Endothelial cell of umbilical vein (primary cell): ENCODE results near the gene CCM2. TPM values are rescaled to one million over a fixed set of nuclear protein-coding genes. Genes with fewer than 3 reads are reported as not detected.

Source experiments
- BruUV-seq: library from RNA; stranded (reverse); fragments of 400-500 nt; replicated peaks from 2 replicates; lab custom pipeline; 2021; lab: Mats Ljungman, UMichigan
- CTCF ChIA-PET: fragments of 300-600, 350-600 bp; sonication (Branson Sonifier 250); formaldehyde crosslinking; loops from one replicate; lab custom pipeline; 2021; ENCODE audit warnings: antibody characterized with exemption, inconsistent platforms; lab: Charles Lee
- POLR2A ChIA-PET: fragments of 300-600, 350-600 bp; sonication (Branson Sonifier 250); formaldehyde crosslinking; loops from one replicate; lab custom pipeline; 2021; ENCODE audit warnings: antibody characterized with exemption, inconsistent platforms; lab: Charles Lee
- DNase-seq: peaks from one replicate; pipeline ENCODE4 v3.0.0-alpha.2; 2011; ENCODE audit warnings: low read depth, low spot score
- FAIRE-seq: peaks from 2 replicates; lab custom pipeline; 2011; peaks lifted over from hg19 to GRCh38; lab: Jason Lieb, UNC
- H2AFZ ChIP-seq: 2 replicates; pipeline ENCODE4 v1.6.0; 2012; ENCODE audit warnings: low read depth, low read length, control low read depth, inconsistent platforms
- H3K27ac ChIP-seq: 2 replicates; pipeline ENCODE4 v1.5.1; 2011; ENCODE audit warnings: low read depth, mild to moderate bottlenecking, control low read depth, low read length, moderate library complexity; ENCODE audit not compliant: insufficient read depth
- H3K27me3 ChIP-seq, 2 experiments: 2 replicates each; pipeline versions ENCODE4 v1.6.0 to v1.6.1; 2011; ENCODE audit warnings: low read length in 2 of 2, mixed read lengths in 1 of 2; ENCODE audit not compliant: control insufficient read depth in 2 of 2, insufficient read depth in 2 of 2
- H3K36me3 ChIP-seq, 2 experiments: 2 replicates in 1 of 2; 3 replicates in 1 of 2; pipeline ENCODE4 v1.5.1; 2011; ENCODE audit warnings: low read length in 2 of 2, mild to moderate bottlenecking in 1 of 2, moderate library complexity in 1 of 2; ENCODE audit not compliant: control insufficient read depth in 2 of 2, insufficient read depth in 2 of 2; ENCODE audit errors: extremely low read depth in 1 of 2
- H3K4me1 ChIP-seq: 3 replicates; pipeline ENCODE4 v1.5.1; 2011; ENCODE audit warnings: mild to moderate bottlenecking, low read length; ENCODE audit not compliant: control insufficient read depth, insufficient read depth; ENCODE audit errors: extremely low read depth
- H3K4me2 ChIP-seq: 2 replicates; pipeline ENCODE4 v1.6.1; 2011; ENCODE audit warnings: low read length, control low read depth, mixed read lengths; ENCODE audit not compliant: insufficient read depth
- H3K4me3 ChIP-seq, 3 experiments: fragments of 200-600 bp in 1 of 3; sonication (generic), shearing (Covaris generic) in 1 of 3; replicated peaks in 1 of 3; 2 replicates each; pipeline ENCODE4 v1.5.1; 2011 to 2016; ENCODE audit warnings: control low read depth in 3 of 3, low read length in 3 of 3, mild to moderate bottlenecking in 2 of 3, inconsistent platforms in 1 of 3, low read depth in 1 of 3, moderate library complexity in 1 of 3; ENCODE audit not compliant: insufficient read depth in 1 of 3
- H3K79me2 ChIP-seq: 2 replicates; pipeline ENCODE4 v1.6.0; 2012; ENCODE audit warnings: low read length, inconsistent platforms; ENCODE audit not compliant: control insufficient read depth, insufficient read depth
- H3K9ac ChIP-seq: replicated peaks from 2 replicates; pipeline ENCODE3; 2011; ENCODE audit warnings: low read length, control low read depth; ENCODE audit not compliant: insufficient read depth; ENCODE audit errors: extremely low read depth
- H3K9me1 ChIP-seq: replicated peaks from 3 replicates; pipeline ENCODE4 v1.6.0; 2011; ENCODE audit warnings: mild to moderate bottlenecking, low read length; ENCODE audit not compliant: control insufficient read depth, insufficient read depth; ENCODE audit errors: extremely low read depth
- H3K9me3 ChIP-seq: replicated peaks from 2 replicates; pipeline ENCODE4 v1.5.1; 2012; ENCODE audit warnings: low read length, inconsistent platforms; ENCODE audit not compliant: control insufficient read depth, insufficient read depth
- H4K20me1 ChIP-seq: replicated peaks from 2 replicates; pipeline ENCODE3; 2011; ENCODE audit warnings: mild to moderate bottlenecking, low read length; ENCODE audit not compliant: control insufficient read depth, insufficient read depth; ENCODE audit errors: extremely low read depth
- CTCF ChIP-seq, 2 donors: IDR thresholded peaks; 1 replicate in 1 of 2; 2 replicates in 1 of 2; pipeline ENCODE4 v1.5.1; 2011; ENCODE audit warnings: low read length in 2 of 2, mild to moderate bottlenecking in 2 of 2, moderate library complexity in 2 of 2, control low read depth in 1 of 2, inconsistent platforms in 1 of 2, low read depth in 1 of 2; ENCODE audit not compliant: insufficient read depth in 1 of 2; ENCODE audit errors: extremely low read depth in 1 of 2
- EZH2 ChIP-seq: IDR thresholded peaks from 2 replicates; pipeline ENCODE4 v1.6.1; 2012; ENCODE audit warnings: borderline replicate concordance, low read depth, mild to moderate bottlenecking, moderate library complexity, low read length, inconsistent platforms; ENCODE audit not compliant: severe bottlenecking
- FOS ChIP-seq: IDR thresholded peaks from 2 replicates; pipeline ENCODE4 v1.6.1; 2011; ENCODE audit warnings: mild to moderate bottlenecking, low read length, moderate library complexity, borderline replicate concordance; ENCODE audit not compliant: insufficient read depth
- GATA2 ChIP-seq: IDR thresholded peaks from 2 replicates; pipeline ENCODE4 v1.7.0; 2011; ENCODE audit warnings: low read depth, mild to moderate bottlenecking, moderate library complexity, mixed read lengths, low read length; ENCODE audit not compliant: insufficient read length, insufficient read depth
- JUN ChIP-seq: IDR thresholded peaks from 2 replicates; pipeline ENCODE4 v1.6.1; 2011; ENCODE audit warnings: borderline replicate concordance, low read depth; ENCODE audit not compliant: insufficient read length, insufficient read depth
- MAX ChIP-seq: IDR thresholded peaks from 2 replicates; pipeline ENCODE4 v1.6.1; 2011; ENCODE audit not compliant: insufficient read depth, insufficient read length
- MYC ChIP-seq: IDR thresholded peaks from one replicate; pipeline ENCODE4 v1.6.1; 2011; ENCODE audit warnings: mild to moderate bottlenecking, low read depth, low read length
- POLR2A ChIP-seq: IDR thresholded peaks from 2 replicates; pipeline ENCODE4 v1.6.1; 2012; ENCODE audit warnings: low read depth, mild to moderate bottlenecking, control low read depth, low read length
- POLR2AphosphoS5 ChIP-seq: IDR thresholded peaks from 2 replicates; pipeline ENCODE4 v1.6.1; 2012; ENCODE audit warnings: low read depth, mild to moderate bottlenecking, control low read depth, low read length, moderate library complexity; ENCODE audit not compliant: insufficient read depth
- dilution Hi-C: fragments of 300-500 bp; cut with MboI; formaldehyde crosslinking; loops from one replicate; pipeline ENCODE4 v1.15.0; 2019; ENCODE audit warnings: low sequenced_read_pairs; ENCODE audit not compliant: extremely low pct_ligation_motif_present
- intact Hi-C: fragments of 100-400 bp; cut with micrococcal nuclease; formaldehyde crosslinking; loops from one replicate; pipeline ENCODE4 v1.10.0; 2022
- polyA plus RNA-seq, 4 experiments: library from polyadenylated mRNA; depleted of rRNA in 3 of 4; stranded (reverse) in 3 of 4; unstranded in 1 of 4; fragments of >200 nt; gene quantifications; 2 replicates each; pipeline versions ENCODE4 v1.2.1 to v1.2.3, GENCODE V29; 2011 to 2012; ENCODE audit warnings: missing spikeins in 1 of 4
- total RNA-seq: library from RNA; stranded (reverse); gene quantifications from 2 replicates; pipeline ENCODE4 v1.2.3, GENCODE V29; 2021

Gene CCM2
- total and polyA plus RNA-seq, 2 donors (not counting 3 experiments of a cell fraction or from before 2014, with no cell fraction given): 66.1 to 70.4 TPM

GRCh38 chr7:44998153-44998871 is 1.7 kb upstream of the CCM2 start:
- Histone ChIP-seq H3K27ac (no peak overlapping the region), H2AFZ (no peak overlapping the region), H3K36me3 (no peaks in the 10 kb centered on the region), H3K4me3 (no peak overlapping the region), H3K4me1 (peaks cover 33% of the 10 kb centered on the region), H3K9me1 (no peaks in the 10 kb centered on the region), H3K9ac (no peak overlapping the region), H3K9me3 (no peaks in the 10 kb centered on the region), H4K20me1 (no peaks in the 10 kb centered on the region), H3K27me3 (no peaks in the 10 kb centered on the region), H3K79me2 (peaks cover 28% of the 10 kb centered on the region), H3K4me2 (peak overlapping the region; percentile 95)
- DNase-seq: no peak
- FAIRE-seq: no peak
- no peak for TF ChIP-seq EZH2
- TF ChIP-seq CTCF (IDR thresholded peaks at IDR 0.05; ENCODE audit: extremely low read depth in 1 of 2, insufficient read depth in 1 of 2, low read depth in 1 of 2, low read length in 2 of 2): no peak
- TF ChIP-seq GATA2: no peak
- no peak for TF ChIP-seq POLR2AphosphoS5
- TF ChIP-seq MYC: no peak
- no peak for TF ChIP-seq MAX
- no peak for TF ChIP-seq JUN
- no peak for TF ChIP-seq POLR2A
- TF ChIP-seq FOS: no peak
- dilution Hi-C loops: no loop called here
- intact Hi-C loops: no loop called here
- CTCF ChIA-PET: interaction anchor here (0.6 to 9.8 kb wide), 3 partner anchors 8 to 27 kb away, joined by 3 to 127 read pairs (median 15); no protein-coding TSS in a partner anchor
- POLR2A ChIA-PET: interaction anchor here (0.6 kb wide), 1 partner anchor 29 kb away, joined by 3 read pairs; no protein-coding TSS in a partner anchor
- BruUV-seq: no TSS peak
